ENCODE data around the gene CCDC40.

CCDC40 gene

GRCh38 chr17:80050706-80051105, 14.3 kb downstream of the CCDC40 start:
- no peak for DNase-seq

- no peak for DNase-seq
Observed at GRCh38 chr17:80051681-80052080, 15.2 kb downstream of the CCDC40 start.

GRCh38 chr17:80053102-80053501, 16.7 kb downstream of the CCDC40 start:
- no peak for DNase-seq

- no peak for DNase-seq
Observed at GRCh38 chr17:80055597-80055996, 19.2 kb downstream of the CCDC40 start.

GRCh38 chr17:80058311-80058955, 22.0 kb downstream of the CCDC40 start:
- DNase-seq = no peak

GRCh38 chr17:80060644-80061043, 24.2 kb downstream of the CCDC40 start:
- no peak for DNase-seq

- DNase-seq = no peak
Observed at GRCh38 chr17:80061421-80061820, 25.0 kb downstream of the CCDC40 start.

- DNase-seq = no peak
Observed at GRCh38 chr17:80063830-80064585, 27.6 kb downstream of the CCDC40 start.

- no peak for DNase-seq
Observed at GRCh38 chr17:80064696-80065095, 28.3 kb downstream of the CCDC40 start.

GRCh38 chr17:80065478-80066170, 29.2 kb downstream of the CCDC40 start:
- DNase-seq = no peak

GRCh38 chr17:80067393-80067986, 31.0 kb downstream of the CCDC40 start:
- no peak for DNase-seq

- DNase-seq = no peak
Observed at GRCh38 chr17:80068301-80069222, 32.1 kb downstream of the CCDC40 start.

GRCh38 chr17:80070375-80071115, 34.1 kb downstream of the CCDC40 start:
- DNase-seq = no peak

- no peak for DNase-seq
Observed at GRCh38 chr17:80071116-80071841, 34.8 kb downstream of the CCDC40 start.

- no peak for DNase-seq
Observed at GRCh38 chr17:80072410-80072809, 36.0 kb downstream of the CCDC40 start.

- DNase-seq = no peak
Observed at GRCh38 chr17:80080081-80080480, 43.6 kb downstream of the CCDC40 start.

- DNase-seq = no peak
Observed at GRCh38 chr17:80081596-80081995, 45.2 kb downstream of the CCDC40 start.

GRCh38 chr17:80082403-80083135, 46.1 kb downstream of the CCDC40 start:
- peak; percentile 79 for DNase-seq

- DNase-seq = no peak
Observed at GRCh38 chr17:80083136-80083661, 46.8 kb downstream of the CCDC40 start.

- DNase-seq = no peak
Observed at GRCh38 chr17:80084773-80085172, 48.3 kb downstream of the CCDC40 start.
